Ovary (tissue), 3 donors: ENCODE results near the gene DEF6.

ENCODE experiments used
- CTCF ChIP-seq, 3 donors: fragments of 450-650 bp in 2 of 3; fragments of 200-600 bp in 1 of 3; IDR thresholded peaks; one replicate each; pipeline versions ENCODE4 v1.5.1 to v1.8.0; 2016 to 2022; ENCODE audit warnings: antibody characterized with exemption in 3 of 3, mild to moderate bottlenecking in 1 of 3
- EP300 ChIP-seq: sonication (generic); formaldehyde crosslinking; IDR thresholded peaks from one replicate; pipeline ENCODE4 v1.6.1; 2017; ENCODE audit warnings: antibody characterized with exemption
- donor health status: DM: no; HTN: no; CAD: no.

GRCh38 chr6:35278708-35279107 lies 18.9 kb upstream of the DEF6 start:
- TF ChIP-seq CTCF (IDR thresholded peaks at IDR 0.05) (no peak), EP300 (no peak)
